ENCODE data around the gene RFTN1.
"Not testable (repeated sequence)": the region's sequence is repeated elsewhere in the genome, so short reads cannot be mapped to it uniquely, and the experiment has no call there.

RFTN1 gene

DNA sequence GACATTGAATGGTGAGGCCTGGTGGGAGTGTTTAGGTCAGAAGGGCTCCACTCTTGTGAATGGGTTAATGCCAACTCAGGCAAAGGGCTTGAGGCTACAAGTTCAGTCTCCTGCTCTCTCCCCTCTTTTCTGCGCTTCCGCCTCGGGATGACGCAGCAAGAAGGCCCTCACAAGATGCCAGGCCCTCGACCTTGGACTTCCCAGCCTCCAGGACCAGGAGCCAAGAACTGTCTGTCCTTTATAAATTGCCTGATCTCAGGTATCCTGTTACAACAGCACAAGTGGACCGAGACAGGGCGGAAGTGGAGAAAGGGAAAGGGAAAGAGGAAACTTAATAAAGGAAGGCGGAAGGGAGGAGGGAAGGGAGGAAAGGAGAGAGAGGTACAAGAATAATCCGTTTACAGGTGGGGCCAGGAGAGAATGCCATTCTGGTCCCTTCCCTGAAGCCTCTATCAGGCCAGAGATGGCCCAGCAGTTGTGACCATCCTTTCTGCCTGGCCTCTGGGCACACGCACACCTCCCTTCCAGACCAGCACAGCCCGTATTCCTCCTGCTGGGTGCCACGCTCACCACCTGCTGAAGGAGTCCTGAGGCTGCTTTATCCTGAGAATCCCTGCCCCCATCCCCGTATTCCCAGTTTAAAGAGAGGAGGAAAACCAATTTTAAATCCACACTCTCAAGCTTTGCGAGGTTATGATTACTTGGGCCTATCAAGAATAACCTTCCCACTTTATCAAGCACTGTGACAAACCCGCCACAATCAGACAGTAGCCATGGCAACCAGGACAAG is 184.3 kb downstream of the RFTN1 start:
- no peak for DNase-seq (ENCODE audit: low read depth in 2 of 2)

DNA sequence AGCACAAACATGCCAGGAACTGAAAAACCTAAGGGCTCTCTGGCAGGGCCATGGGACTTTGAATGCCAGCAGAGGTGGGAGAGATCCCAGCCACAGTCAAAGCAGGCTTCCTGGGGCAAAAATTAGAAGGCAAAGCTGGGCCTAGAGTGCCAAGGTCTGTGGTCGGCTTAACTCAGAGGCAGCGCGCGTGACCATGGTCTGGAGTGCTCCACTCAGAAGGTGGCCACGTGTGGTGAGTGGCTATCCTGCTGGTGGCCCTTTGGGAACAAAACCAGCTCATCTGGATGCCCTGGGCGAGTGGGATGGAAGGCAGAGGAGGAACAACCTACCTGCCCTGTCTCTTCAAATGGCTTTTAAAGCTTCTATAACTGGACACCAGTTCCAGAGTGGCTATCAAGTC is 185.4 kb downstream of the RFTN1 start:
- no peak for DNase-seq (ENCODE audit: low read depth in 2 of 2)

- DNase-seq (ENCODE audit: low read depth in 2 of 2): no peak
Measured at GRCh38 chr3:16326724-16327349, 186.7 kb downstream of the RFTN1 start.

DNA sequence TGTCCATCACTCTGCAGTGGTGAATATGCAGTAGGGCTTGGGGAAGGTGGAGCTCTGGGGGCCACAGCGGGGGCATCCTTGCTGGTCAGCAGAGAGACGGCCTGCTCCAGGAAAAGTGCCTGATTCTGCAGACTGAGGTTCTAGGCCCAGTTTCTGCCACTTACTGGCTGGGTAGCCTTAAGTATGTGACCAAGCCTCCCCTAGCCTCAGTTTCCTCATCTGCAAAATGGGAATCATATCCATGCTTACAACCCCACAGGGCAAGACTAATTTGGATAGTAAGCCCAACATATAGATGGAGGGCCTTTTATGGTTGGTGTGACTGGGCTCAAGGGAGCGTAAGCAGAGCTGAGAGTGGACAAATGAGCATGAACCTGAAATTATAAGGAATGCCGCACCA is 187.6 kb downstream of the RFTN1 start:
- DNase-seq (ENCODE audit: low read depth in 2 of 2): no peak

GRCh38 chr3:16323737-16324136 is 189.8 kb downstream of the RFTN1 start:
- no peak for DNase-seq (ENCODE audit: low read depth in 2 of 2)

GRCh38 chr3:16322189-16322588 is 191.3 kb downstream of the RFTN1 start:
- no peak for DNase-seq (ENCODE audit: low read depth in 2 of 2)

GRCh38 chr3:16320711-16321110 is 192.8 kb downstream of the RFTN1 start:
- DNase-seq (ENCODE audit: low read depth in 2 of 2): no peak

- no peak for DNase-seq (ENCODE audit: low read depth in 2 of 2)
Measured at GRCh38 chr3:16319723-16320122, 193.8 kb downstream of the RFTN1 start.

DNA sequence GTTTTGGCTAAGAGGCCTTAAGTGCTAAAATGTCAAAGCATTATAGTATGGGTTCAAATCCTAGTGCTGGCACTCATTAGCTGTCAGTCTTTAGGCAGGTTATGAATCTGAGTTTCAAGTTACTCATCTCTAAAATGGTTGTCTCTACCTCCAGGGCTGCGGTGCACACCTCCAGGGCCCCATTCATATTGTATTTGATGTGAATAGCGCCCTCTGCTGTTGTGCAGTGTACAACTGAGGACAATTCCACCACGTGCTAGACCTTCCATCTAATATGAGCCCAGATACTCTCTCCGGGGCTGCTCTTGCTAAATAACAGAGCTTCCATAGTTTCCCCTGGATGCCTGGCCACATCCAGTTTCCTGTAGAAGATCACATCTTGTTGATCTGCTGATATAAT is 194.2 kb downstream of the RFTN1 start:
- DNase-seq (ENCODE audit: low read depth in 2 of 2): peak; percentile 71 to 85

GRCh38 chr3:16318176-16318575 is 195.3 kb downstream of the RFTN1 start:
- DNase-seq (ENCODE audit: low read depth in 2 of 2): no peak

DNA sequence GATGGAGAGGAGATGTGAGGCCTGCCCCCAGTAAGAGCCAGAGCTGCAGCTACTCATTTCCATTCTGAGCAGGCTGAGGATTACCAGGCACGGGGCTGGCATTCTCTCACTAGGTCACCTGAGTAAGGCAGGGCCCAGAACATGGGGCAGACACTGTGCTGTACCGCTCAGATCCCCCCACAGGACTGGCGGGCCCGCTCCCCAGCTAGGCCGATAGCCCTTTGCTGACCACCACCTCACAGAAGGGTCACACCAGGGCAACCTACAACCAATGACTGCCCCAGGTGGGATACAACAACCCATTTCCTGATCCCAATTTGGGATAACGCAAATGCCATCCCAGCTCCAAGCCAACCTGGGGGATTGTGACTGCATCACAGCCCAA is 195.9 kb downstream of the RFTN1 start:
- no peak for DNase-seq (ENCODE audit: low read depth in 2 of 2)

GRCh38 chr3:16316847-16317560 is 196.5 kb downstream of the RFTN1 start:
- no peak for DNase-seq (ENCODE audit: low read depth in 2 of 2)

DNA sequence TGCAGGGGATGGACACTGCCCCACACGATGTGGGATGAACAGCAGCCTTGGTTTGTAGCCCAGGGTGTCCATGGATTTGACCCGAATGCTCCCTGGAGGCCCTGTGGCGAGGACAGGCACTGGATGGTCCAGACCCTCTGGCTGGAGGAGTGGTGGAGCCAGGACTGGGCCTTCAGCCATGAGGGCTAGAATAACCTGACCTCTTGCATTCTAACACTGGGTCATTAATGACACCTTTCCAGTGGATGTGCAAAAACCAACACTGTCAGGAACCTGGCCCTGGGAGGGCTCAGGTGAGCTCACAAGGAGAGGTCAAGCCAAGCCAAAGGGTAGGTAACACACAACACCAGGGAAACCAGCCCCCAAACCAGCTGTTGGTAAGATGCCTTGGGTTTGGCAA is 197.1 kb downstream of the RFTN1 start:
- DNase-seq (ENCODE audit: low read depth in 2 of 2): no peak

DNA sequence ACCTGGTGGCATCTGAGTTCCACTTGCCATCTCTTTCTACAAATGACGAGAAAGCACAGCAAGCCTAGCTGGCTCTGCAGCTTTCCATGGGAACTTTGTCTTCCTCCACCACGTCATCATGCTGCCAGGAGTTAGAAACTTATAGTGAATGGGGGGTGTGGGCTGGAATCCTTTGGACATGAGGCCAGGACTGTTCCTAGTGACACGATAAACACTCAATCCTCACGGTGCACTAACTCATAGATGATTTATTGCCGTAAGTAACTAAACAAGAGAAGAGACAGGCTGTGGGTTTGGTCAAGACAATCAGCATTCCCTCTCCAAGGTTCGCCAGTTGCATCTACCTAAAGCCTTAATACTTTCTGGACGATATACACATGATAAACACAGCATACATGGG is 197.9 kb downstream of the RFTN1 start:
- no peak for DNase-seq (ENCODE audit: low read depth in 2 of 2)

DNA sequence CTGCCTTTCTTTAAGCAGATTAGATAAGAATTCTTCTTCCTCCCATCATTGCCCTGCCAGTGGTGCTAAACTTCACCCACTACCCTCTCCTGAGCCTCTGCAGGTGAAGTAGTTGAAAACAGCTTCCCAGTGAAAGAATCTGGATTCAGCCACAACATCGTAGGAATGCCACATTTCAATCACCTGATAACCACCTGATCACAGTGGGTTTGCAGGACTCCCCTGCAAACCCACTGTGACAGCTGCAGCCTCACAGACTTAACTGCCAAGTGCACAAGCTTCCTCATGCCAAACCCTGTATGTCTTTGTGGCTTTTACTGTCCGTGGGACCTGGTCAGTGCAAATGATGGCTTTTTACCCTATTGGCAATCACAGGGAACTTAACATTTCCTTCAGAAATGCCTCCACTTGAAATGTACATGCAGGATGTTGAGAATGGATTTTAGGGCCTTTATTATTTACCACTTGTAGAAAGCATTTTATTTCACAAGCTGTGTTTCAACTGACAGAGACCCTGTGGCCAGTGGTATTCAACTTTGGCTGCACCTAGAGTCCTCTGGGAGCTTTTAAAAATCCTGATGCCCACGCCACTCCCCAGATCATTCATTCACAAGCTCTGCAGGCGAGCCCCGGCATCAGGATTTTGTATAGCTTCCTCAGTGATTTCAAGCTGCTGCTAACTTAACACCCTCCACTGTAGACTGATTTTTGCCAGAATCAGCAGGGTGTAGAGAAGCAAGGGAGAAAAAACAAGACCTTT is 199.4 kb downstream of the RFTN1 start:
- DNase-seq (ENCODE audit: low read depth in 2 of 2): no peak

GRCh38 chr3:16311960-16312451 is 201.5 kb downstream of the RFTN1 start:
- no peak for DNase-seq (ENCODE audit: low read depth in 2 of 2)

DNA sequence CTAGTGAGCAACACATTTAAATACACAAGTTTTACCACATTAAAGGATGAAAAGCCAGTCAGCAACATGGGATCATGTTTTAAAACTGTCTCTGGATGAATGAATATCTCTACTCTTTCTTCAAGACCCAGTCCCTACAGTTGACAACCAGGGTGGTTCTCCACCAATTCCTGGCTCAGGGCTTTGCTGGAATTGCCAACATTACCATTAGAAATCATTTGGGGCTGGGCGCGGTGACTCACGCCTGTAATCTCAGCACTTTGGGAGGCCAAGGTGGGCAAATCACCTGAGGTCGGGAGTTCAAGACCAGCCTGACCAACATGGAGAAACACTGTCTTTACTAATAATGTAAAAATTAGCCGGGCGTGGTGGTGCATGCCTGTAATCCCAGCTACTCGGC is 203.0 kb downstream of the RFTN1 start:
- not testable (repeated sequence) for DNase-seq (ENCODE audit: low read depth in 2 of 2)

- DNase-seq (ENCODE audit: low read depth in 2 of 2): no peak
Measured at GRCh38 chr3:16309558-16309957, 203.9 kb downstream of the RFTN1 start.

DNA sequence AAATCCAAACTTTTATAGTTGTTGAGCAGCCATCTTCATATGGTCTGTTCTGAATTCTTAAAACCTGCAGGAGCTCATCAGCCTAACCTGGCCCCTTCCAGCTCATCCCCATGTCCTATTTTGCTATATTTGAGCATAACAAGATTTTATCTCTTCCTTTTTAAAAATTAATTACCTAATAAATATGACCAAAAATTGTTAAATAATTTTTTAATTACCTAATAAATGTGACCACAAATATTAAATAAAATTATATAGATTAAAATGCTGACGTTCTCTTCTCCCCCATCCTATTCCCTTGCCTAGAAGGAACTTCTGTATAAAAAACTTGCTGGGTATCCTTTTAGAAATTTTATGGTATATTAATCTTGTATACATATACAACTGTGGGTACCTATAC is 204.8 kb downstream of the RFTN1 start:
- no peak for DNase-seq (ENCODE audit: low read depth in 2 of 2)

DNA sequence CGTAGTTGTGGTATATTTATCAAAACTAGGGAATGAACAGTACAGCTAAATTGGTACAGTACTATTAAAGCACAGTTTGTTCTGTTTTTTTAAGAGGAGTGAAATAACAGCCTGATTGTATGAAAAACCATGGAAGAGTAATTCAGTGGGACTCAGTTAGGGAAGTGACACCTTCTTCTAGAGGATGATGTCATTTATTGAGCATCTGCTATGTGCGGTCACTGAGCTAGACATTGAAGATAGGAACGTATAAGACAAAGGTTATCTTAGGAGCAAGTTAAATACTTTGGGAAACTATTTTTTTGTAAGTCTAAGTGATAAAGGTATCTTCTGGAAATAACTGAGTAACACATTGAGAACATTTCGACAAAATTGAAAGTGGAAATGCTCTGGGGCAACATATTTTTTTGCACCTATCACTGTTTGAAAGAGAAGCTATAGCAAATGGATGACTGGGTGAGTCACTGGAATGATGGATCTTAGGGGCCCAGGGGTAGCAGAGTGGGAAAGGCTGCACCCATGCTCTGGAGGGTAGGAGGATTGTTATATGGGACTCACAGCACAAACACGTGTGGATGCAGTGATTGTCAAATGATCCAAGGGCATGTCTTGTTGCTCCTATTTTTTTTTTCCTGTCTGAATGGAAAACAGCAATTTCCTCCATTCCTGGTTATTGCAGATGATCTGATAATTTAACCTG is 205.5 kb downstream of the RFTN1 start:
- no peak for DNase-seq (ENCODE audit: low read depth in 2 of 2)

- no peak for DNase-seq (ENCODE audit: low read depth in 2 of 2)
Measured at GRCh38 chr3:16305111-16305541, 208.4 kb downstream of the RFTN1 start.
